H9 (cell line): ENCODE data around the gene CDH23. TPM values are rescaled to one million over a fixed set of nuclear protein-coding genes. Genes with fewer than 3 reads are reported as not detected.

Source experiments
- DNase-seq: peaks from one replicate; pipeline ENCODE4 v3.0.0-alpha.2; 2017
- H2AFZ ChIP-seq: one replicate; pipeline ENCODE4 v1.6.1; 2013; ENCODE audit warnings: mild to moderate bottlenecking, low read length, control low read depth, moderate library complexity
- H2AK5ac ChIP-seq: 2 replicates; pipeline ENCODE4 v1.6.1; 2013; ENCODE audit warnings: low read length, control low read depth, mixed read lengths; ENCODE audit not compliant: insufficient read length
- H2BK120ac ChIP-seq: one replicate; pipeline ENCODE4 v1.6.1; 2013; ENCODE audit warnings: low read depth, mild to moderate bottlenecking, low read length, control low read depth, inconsistent platforms; ENCODE audit not compliant: poor library complexity, severe bottlenecking
- H2BK12ac ChIP-seq: 2 replicates; pipeline ENCODE4 v1.6.1; 2013; ENCODE audit warnings: low read length, control low read depth, mixed read lengths, low read depth; ENCODE audit not compliant: insufficient read length
- H2BK15ac ChIP-seq: 2 replicates; pipeline ENCODE4 v1.6.1; 2013; ENCODE audit warnings: low read depth, low read length, control low read depth
- H2BK20ac ChIP-seq: one replicate; pipeline ENCODE4 v1.6.1; 2013; ENCODE audit warnings: low read depth, mild to moderate bottlenecking, low read length, control low read depth, inconsistent platforms; ENCODE audit not compliant: poor library complexity, severe bottlenecking
- H2BK5ac ChIP-seq: 2 replicates; pipeline ENCODE4 v1.6.1; 2013; ENCODE audit warnings: low read length, control low read depth, mixed read lengths; ENCODE audit not compliant: insufficient read length
- H3K14ac ChIP-seq: 2 replicates; pipeline ENCODE4 v1.6.1; 2013; ENCODE audit warnings: low read length, control low read depth; ENCODE audit not compliant: insufficient read depth
- H3K18ac ChIP-seq: 2 replicates; pipeline ENCODE4 v1.6.1; 2013; ENCODE audit warnings: low read depth, mild to moderate bottlenecking, mixed read lengths, low read length, control low read depth; ENCODE audit not compliant: insufficient read length
- H3K23ac ChIP-seq: 2 replicates; pipeline ENCODE4 v1.6.1; 2013; ENCODE audit warnings: low read length, control low read depth, mixed read lengths, low read depth; ENCODE audit not compliant: insufficient read length
- H3K23me2 ChIP-seq: 2 replicates; pipeline ENCODE4 v1.6.1; 2013; ENCODE audit warnings: low read depth, mild to moderate bottlenecking, mixed read lengths, low read length, control low read depth; ENCODE audit not compliant: insufficient read length, poor library complexity, severe bottlenecking
- H3K27ac ChIP-seq: 2 replicates; pipeline ENCODE4 v1.5.1; 2013; ENCODE audit warnings: low read length, control low read depth, mixed read lengths, low read depth; ENCODE audit not compliant: insufficient read length
- H3K27me3 ChIP-seq: 2 replicates; pipeline ENCODE4 v1.6.1; 2013; ENCODE audit warnings: low read length, control low read depth, inconsistent platforms; ENCODE audit not compliant: insufficient read depth
- H3K4ac ChIP-seq: 2 replicates; pipeline ENCODE4 v1.6.1; 2013; ENCODE audit warnings: low read depth, mild to moderate bottlenecking, control low read depth, inconsistent platforms, low read length, moderate library complexity
- H3K4me1 ChIP-seq: 2 replicates; pipeline ENCODE4 v1.6.1; 2013; ENCODE audit warnings: low read length, control low read depth, inconsistent platforms; ENCODE audit not compliant: insufficient read depth
- H3K4me2 ChIP-seq: 2 replicates; pipeline ENCODE4 v1.6.1; 2013; ENCODE audit warnings: low read length, control low read depth, mixed read lengths; ENCODE audit not compliant: insufficient read length, insufficient read depth
- H3K56ac ChIP-seq: 2 replicates; pipeline ENCODE4 v1.6.1; 2013; ENCODE audit warnings: low read depth, mild to moderate bottlenecking, mixed read lengths, low read length, control low read depth; ENCODE audit not compliant: insufficient read length
- H3K79me1 ChIP-seq: 2 replicates; pipeline ENCODE4 v1.6.1; 2013; ENCODE audit warnings: low read depth, mild to moderate bottlenecking, moderate library complexity, low read length, control low read depth, inconsistent platforms; ENCODE audit not compliant: insufficient read depth, poor library complexity, severe bottlenecking
- H3K79me2 ChIP-seq: 2 replicates; pipeline ENCODE4 v1.6.1; 2013; ENCODE audit warnings: low read length, control low read depth, inconsistent platforms; ENCODE audit not compliant: insufficient read depth
- H3K9ac ChIP-seq: 2 replicates; pipeline ENCODE4 v1.6.1; 2013; ENCODE audit warnings: low read length, control low read depth, mixed read lengths; ENCODE audit not compliant: insufficient read length; ENCODE audit errors: extremely low read depth
- H3K9me3 ChIP-seq: one replicate; pipeline ENCODE4 v1.6.1; 2013; ENCODE audit warnings: low read depth, low read length, inconsistent platforms; ENCODE audit not compliant: control insufficient read depth
- H3T11ph ChIP-seq: one replicate; pipeline ENCODE4 v1.6.1; 2013; ENCODE audit warnings: mild to moderate bottlenecking, low read length, control low read depth, inconsistent platforms
- H4K20me1 ChIP-seq: one replicate; pipeline ENCODE4 v1.6.1; 2013; ENCODE audit not compliant: control insufficient read depth, insufficient read length, insufficient read depth
- H4K5ac ChIP-seq: 2 replicates; pipeline ENCODE4 v1.6.1; 2013; ENCODE audit warnings: low read depth, mild to moderate bottlenecking, mixed read lengths, low read length, control low read depth; ENCODE audit not compliant: insufficient read length
- H4K8ac ChIP-seq: replicated peaks from 2 replicates; pipeline ENCODE4 v1.6.1; 2013; ENCODE audit warnings: low read length, control low read depth, mixed read lengths, low read depth; ENCODE audit not compliant: insufficient read length
- H4K91ac ChIP-seq: 2 replicates; pipeline ENCODE4 v1.6.1; 2013; ENCODE audit warnings: low read depth, mild to moderate bottlenecking, moderate library complexity, mixed read lengths, low read length, control low read depth; ENCODE audit not compliant: insufficient read length
- H3K27ac Mint-ChIP-seq, 3 experiments: 2 replicates in 2 of 3; 3 replicates in 1 of 3; pipeline ENCODE4 v1.8.0; 2020 to 2021; ENCODE audit warnings: mixed read lengths in 3 of 3, mild to moderate bottlenecking in 1 of 3, moderate library complexity in 1 of 3
- H3K27me3 Mint-ChIP-seq: 2 replicates; pipeline ENCODE4 v1.8.0; 2021; ENCODE audit warnings: low read depth, mild to moderate bottlenecking, moderate library complexity, mixed read lengths
- H3K36me3 Mint-ChIP-seq, 3 experiments: 2 replicates in 2 of 3; 3 replicates in 1 of 3; pipeline ENCODE4 v1.8.0; 2020 to 2021; ENCODE audit warnings: low read depth in 3 of 3, mixed read lengths in 3 of 3; ENCODE audit not compliant: insufficient read depth in 1 of 3
- H3K4me1 Mint-ChIP-seq, 2 experiments: 2 replicates each; pipeline ENCODE4 v1.8.0; 2020; ENCODE audit warnings: mixed read lengths in 2 of 2
- H3K4me3 Mint-ChIP-seq, 2 experiments: 2 replicates in 1 of 2; 3 replicates in 1 of 2; pipeline ENCODE4 v1.8.0; 2020 to 2021; ENCODE audit warnings: mild to moderate bottlenecking in 2 of 2, mixed read lengths in 2 of 2, moderate library complexity in 1 of 2
- H3K9me3 Mint-ChIP-seq, 2 experiments: 2 replicates in 1 of 2; 3 replicates in 1 of 2; pipeline ENCODE4 v1.8.0; 2020; ENCODE audit warnings: mild to moderate bottlenecking in 2 of 2, mixed read lengths in 2 of 2, moderate library complexity in 1 of 2
- WGBS: extraction: QIAGEN DNeasy Blood & Tissue Kit; methylation state at CpG from one replicate; pipeline ENCODE4 v1.1.7; 2013; ENCODE audit warnings: missing lambda C conversion rate, low lambda C conversion rate, mixed read lengths; ENCODE audit not compliant: insufficient read length; ENCODE audit errors: extremely low coverage; 5-methylcytosine and 5-hydroxymethylcytosine counted together
- total RNA-seq: library from RNA; stranded (reverse); gene quantifications from 2 replicates; pipeline ENCODE4 v1.2.1, GENCODE V29; 2021
- TF ChIP-seq, protein P1 (sequence below): fragments of 200-600 bp; sonication (generic); conservative IDR thresholded peaks from 3 replicates; pipeline ENCODE4 v1.8.0; 2021; ENCODE audit warnings: antibody characterized with exemption, mild to moderate bottlenecking

The CDH23 gene
- total RNA-seq, 1 experiment from 2014 or later: 2.1 TPM

DNA sequence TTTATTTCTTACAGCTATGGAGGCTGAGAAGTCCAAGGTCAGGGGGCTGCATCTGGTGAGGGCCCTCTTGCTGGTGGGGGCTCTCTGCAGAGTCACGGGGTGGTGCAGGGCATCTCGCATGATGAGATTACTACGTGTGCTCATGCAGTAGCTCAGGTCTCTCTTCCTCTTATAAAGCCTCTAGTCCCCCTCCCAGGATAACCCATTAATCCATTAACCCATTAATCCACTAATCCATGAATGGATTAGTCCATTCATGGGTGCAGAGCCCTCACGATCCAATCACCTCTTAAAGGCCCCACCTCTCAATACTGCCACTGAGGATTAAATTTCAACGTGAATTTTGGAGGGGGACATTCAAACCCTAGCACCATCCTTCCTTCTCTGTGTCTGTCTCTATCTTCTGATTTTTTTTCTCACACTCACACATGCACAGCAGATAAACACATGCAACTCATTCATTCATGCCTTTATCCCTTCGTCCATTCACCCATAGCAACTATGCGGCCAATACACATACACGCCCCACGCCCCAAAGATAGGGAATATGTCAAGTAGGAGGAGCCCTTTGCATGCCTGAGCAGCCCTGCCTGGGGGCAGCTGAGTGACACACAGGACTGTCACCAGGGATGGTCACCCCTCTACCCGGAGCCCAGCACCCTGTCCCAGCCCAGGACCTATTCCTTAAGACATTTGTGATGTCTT is 236.3 kb downstream of the CDH23 start:
- Histone ChIP-seq H4K20me1 (no peaks in the 10 kb centered on the region), H3K9me3 (no peaks in the 10 kb centered on the region), H2BK120ac (no peak overlapping the region), H3K23ac (no peak overlapping the region), H3K79me2 (no peaks in the 10 kb centered on the region), H2BK20ac (no peak overlapping the region), H3K27me3 (peaks cover 2% of the 10 kb centered on the region; the same call in 1 of the 2 replicates), H2AFZ (no peak overlapping the region), H2AK5ac (no peak overlapping the region), H4K91ac (no peak overlapping the region), H3K4ac (no peak overlapping the region), H2BK12ac (no peak overlapping the region), H3K56ac (no peak overlapping the region), H2BK5ac (no peak overlapping the region), H3K14ac (no peak overlapping the region), H3T11ph (no peak overlapping the region), H3K79me1 (no peaks in the 10 kb centered on the region), H3K4me1 (peaks cover 36% of the 10 kb centered on the region; the same call in 1 of the 2 replicates), H4K8ac (no peak overlapping the region), H3K23me2 (no peaks in the 10 kb centered on the region), H2BK15ac (no peak overlapping the region), H3K27ac (no peak overlapping the region), H3K18ac (no peak overlapping the region), H3K9ac (no peak overlapping the region), H3K4me2 (no peak overlapping the region), H4K5ac (no peak overlapping the region)
- no peaks in the 10 kb centered on the region for H3K36me3 Mint-ChIP-seq
- no CpG with 5 or more reads among the region's 10 CpGs for WGBS
- H3K27me3 Mint-ChIP-seq: peaks cover 94% of the 10 kb centered on the region
- DNase-seq: no peak
- 0 out of 5 replicates have a peak overlapping the region, but pooled peaks of 1 of the 2 experiments have one; percentile 11 for H3K4me3 Mint-ChIP-seq
- H3K9me3 Mint-ChIP-seq: no peaks in the 10 kb centered on the region; a peak in 2 of 5 replicates
- peaks cover 69 to 76% of the 10 kb centered on the region in 2 experiments for H3K4me1 Mint-ChIP-seq
- TF ChIP-seq, protein P1, sequence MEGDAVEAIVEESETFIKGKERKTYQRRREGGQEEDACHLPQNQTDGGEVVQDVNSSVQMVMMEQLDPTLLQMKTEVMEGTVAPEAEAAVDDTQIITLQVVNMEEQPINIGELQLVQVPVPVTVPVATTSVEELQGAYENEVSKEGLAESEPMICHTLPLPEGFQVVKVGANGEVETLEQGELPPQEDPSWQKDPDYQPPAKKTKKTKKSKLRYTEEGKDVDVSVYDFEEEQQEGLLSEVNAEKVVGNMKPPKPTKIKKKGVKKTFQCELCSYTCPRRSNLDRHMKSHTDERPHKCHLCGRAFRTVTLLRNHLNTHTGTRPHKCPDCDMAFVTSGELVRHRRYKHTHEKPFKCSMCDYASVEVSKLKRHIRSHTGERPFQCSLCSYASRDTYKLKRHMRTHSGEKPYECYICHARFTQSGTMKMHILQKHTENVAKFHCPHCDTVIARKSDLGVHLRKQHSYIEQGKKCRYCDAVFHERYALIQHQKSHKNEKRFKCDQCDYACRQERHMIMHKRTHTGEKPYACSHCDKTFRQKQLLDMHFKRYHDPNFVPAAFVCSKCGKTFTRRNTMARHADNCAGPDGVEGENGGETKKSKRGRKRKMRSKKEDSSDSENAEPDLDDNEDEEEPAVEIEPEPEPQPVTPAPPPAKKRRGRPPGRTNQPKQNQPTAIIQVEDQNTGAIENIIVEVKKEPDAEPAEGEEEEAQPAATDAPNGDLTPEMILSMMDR: no peak
- no peak overlapping the region for H3K27ac Mint-ChIP-seq
